GM23338 (cell line): ENCODE measurements around the gene DBT. TPM values are rescaled to one million over a fixed set of nuclear protein-coding genes. Genes with fewer than 3 reads are reported as not detected.

Experiments used
- ATAC-seq: fragments of 200-7000 bp; cut with Tn5 transposase; 3 replicates; pipeline ENCODE4 v1.9.1; 2020
- DNase-seq: peaks from one replicate; pipeline ENCODE4 v3.0.0-alpha.2; 2015; ENCODE audit warnings: low spot score
- H2AFZ ChIP-seq: fragments of 200-600 bp; sonication (generic); 2 replicates; pipeline ENCODE4 v1.8.0; 2016; ENCODE audit warnings: antibody characterized with exemption, mild to moderate bottlenecking, moderate library complexity
- H3F3A ChIP-seq: fragments of 200-600 bp; sonication (generic); replicated peaks from 2 replicates; pipeline ENCODE4 v1.8.0; 2017; ENCODE audit warnings: antibody characterized with exemption, mixed run types, low read depth
- H3K27ac ChIP-seq: fragments of 200-600 bp; sonication (generic); 2 replicates; pipeline ENCODE4 v1.6.1; 2016; ENCODE audit warnings: low read depth
- H3K27me3 ChIP-seq: fragments of 200-600 bp; sonication (generic); 2 replicates; pipeline ENCODE4 v1.8.0; 2016; ENCODE audit warnings: mild to moderate bottlenecking, mixed run types, moderate library complexity; ENCODE audit not compliant: insufficient read depth
- H3K36me3 ChIP-seq: fragments of 200-600 bp; sonication (generic); 2 replicates; pipeline ENCODE4 v1.8.0; 2016; ENCODE audit warnings: mild to moderate bottlenecking; ENCODE audit not compliant: insufficient read depth
- H3K4me1 ChIP-seq: fragments of 200-600 bp; sonication (generic); 2 replicates; pipeline ENCODE4 v1.8.0; 2016; ENCODE audit warnings: mild to moderate bottlenecking, moderate library complexity; ENCODE audit not compliant: insufficient read depth
- H3K4me2 ChIP-seq: fragments of 200-600 bp; sonication (generic); 2 replicates; pipeline ENCODE4 v1.7.1; 2017; ENCODE audit warnings: mixed run types
- H3K4me3 ChIP-seq: fragments of 200-600 bp; sonication (generic); 2 replicates; pipeline ENCODE4 v1.6.1; 2016; ENCODE audit warnings: mixed run types
- H3K79me2 ChIP-seq: fragments of 200-600 bp; sonication (generic); replicated peaks from 2 replicates; pipeline ENCODE4 v1.8.0; 2017; ENCODE audit warnings: mild to moderate bottlenecking; ENCODE audit not compliant: insufficient read depth
- H3K9me2 ChIP-seq: fragments of 200-600 bp; sonication (generic); 2 replicates; pipeline ENCODE4 v1.8.0; 2017; ENCODE audit not compliant: insufficient read depth
- H4K20me1 ChIP-seq: fragments of 200-600 bp; sonication (generic); replicated peaks from 2 replicates; pipeline ENCODE4 v1.8.0; 2017; ENCODE audit warnings: mild to moderate bottlenecking; ENCODE audit not compliant: insufficient read depth
- H3K27ac Mint-ChIP-seq: 2 replicates; pipeline ENCODE4 v1.8.0; 2020; ENCODE audit warnings: inconsistent platforms, mild to moderate bottlenecking, moderate library complexity, mixed read lengths
- H3K27me3 Mint-ChIP-seq: 3 replicates; pipeline ENCODE4 v1.8.0; 2022; ENCODE audit warnings: low read depth, mild to moderate bottlenecking, moderate library complexity, mixed read lengths, inconsistent platforms; ENCODE audit not compliant: insufficient read depth, poor library complexity
- H3K36me3 Mint-ChIP-seq: 3 replicates; pipeline ENCODE4 v1.8.0; 2021; ENCODE audit warnings: low read depth, mild to moderate bottlenecking, inconsistent platforms, moderate library complexity, mixed read lengths
- H3K4me1 Mint-ChIP-seq: 3 replicates; pipeline ENCODE4 v1.8.0; 2020; ENCODE audit warnings: mild to moderate bottlenecking, inconsistent platforms, mixed read lengths
- H3K4me3 Mint-ChIP-seq: 3 replicates; pipeline ENCODE4 v1.8.0; 2021; ENCODE audit warnings: moderate library complexity, mild to moderate bottlenecking, inconsistent platforms, mixed read lengths
- H3K9me3 Mint-ChIP-seq: 3 replicates; pipeline ENCODE4 v1.8.0; 2020; ENCODE audit warnings: moderate library complexity, mild to moderate bottlenecking, inconsistent platforms, mixed read lengths
- CREB1 ChIP-seq: fragments of 250-450 bp; sonication (Bioruptor Pico); IDR thresholded peaks from 2 replicates; pipeline ENCODE4 v1.5.0; 2020; ENCODE audit warnings: low read depth, mild to moderate bottlenecking, moderate library complexity
- EZH2 ChIP-seq: fragments of 200-600 bp; sonication (generic); IDR thresholded peaks from one replicate; pipeline ENCODE4 v1.8.0; 2017; ENCODE audit warnings: antibody characterized with exemption, mild to moderate bottlenecking, low read depth; ENCODE audit not compliant: unreplicated experiment
- EZH2phosphoT487 ChIP-seq: fragments of 200-600 bp; sonication (generic); IDR thresholded peaks from one replicate; pipeline ENCODE4 v1.8.1; 2018; ENCODE audit warnings: antibody characterized with exemption; ENCODE audit not compliant: unreplicated experiment
- JUNB ChIP-seq: IDR thresholded peaks from one replicate; pipeline ENCODE4 v1.6.1; 2016; ENCODE audit warnings: antibody characterized with exemption; ENCODE audit not compliant: unreplicated experiment
- NANOG ChIP-seq: IDR thresholded peaks from 2 replicates; pipeline ENCODE4 v1.6.1; 2016; ENCODE audit warnings: antibody characterized with exemption, borderline replicate concordance
- POLR2AphosphoS5 ChIP-seq: IDR thresholded peaks from 2 replicates; pipeline ENCODE4 v1.6.1; 2016; ENCODE audit warnings: antibody characterized with exemption, low read depth
- STAT1 ChIP-seq: IDR thresholded peaks from one replicate; pipeline ENCODE4 v1.6.1; 2016; ENCODE audit warnings: antibody characterized with exemption; ENCODE audit not compliant: unreplicated experiment
- ZNF114 ChIP-seq: fragments of 250-450 bp; sonication (Bioruptor Pico); IDR thresholded peaks from 2 replicates; pipeline ENCODE4 v1.5.0; 2020; ENCODE audit warnings: mild to moderate bottlenecking, moderate library complexity
- ZNF331 ChIP-seq: fragments of 250-450 bp; sonication (Bioruptor Pico); IDR thresholded peaks from 2 replicates; pipeline ENCODE4 v1.5.0; 2020; ENCODE audit warnings: low read depth, mild to moderate bottlenecking, moderate library complexity
- polyA plus RNA-seq: library from polyadenylated mRNA; unstranded; fragments of >200 nt; fragmentation: Nextera tagmentation; extraction: Ambion mirVana; gene quantifications from 2 replicates; pipeline ENCODE4 v1.2.1, GENCODE V29; 2016
- total RNA-seq: library from RNA; depleted of rRNA; stranded (reverse); fragments of >200 nt; shearing (Covaris generic); gene quantifications from 2 replicates; pipeline ENCODE4 v1.2.3, GENCODE V29; 2014
- TF ChIP-seq, protein P1 (sequence below), 2 experiments: fragments of 200-600 bp in 1 of 2; sonication (generic) in 1 of 2; conservative IDR thresholded peaks; 2 replicates each; pipeline versions ENCODE4 v1.5.1 to v1.6.1; 2016 to 2017; ENCODE audit warnings: antibody characterized with exemption in 2 of 2, low read depth in 2 of 2, mild to moderate bottlenecking in 2 of 2, moderate library complexity in 1 of 2
- TF ChIP-seq, protein P2 (sequence below): fragments of 250-450 bp; sonication (Bioruptor Pico); IDR thresholded peaks from 2 replicates; pipeline ENCODE4 v1.5.0; 2020; ENCODE audit warnings: mild to moderate bottlenecking, moderate library complexity
- TF ChIP-seq, protein P3 (sequence below): IDR thresholded peaks from one replicate; pipeline ENCODE4 v1.6.1; 2018; ENCODE audit warnings: antibody characterized with exemption; ENCODE audit not compliant: unreplicated experiment
- TF ChIP-seq, protein P4 (sequence below): IDR thresholded peaks from 2 replicates; pipeline ENCODE4 v1.6.1; 2016; ENCODE audit warnings: antibody characterized with exemption

The DBT gene
- total and polyA plus RNA-seq, 2 experiments from 2014 or later, result 8.1 to 14.7 TPM

DNA sequence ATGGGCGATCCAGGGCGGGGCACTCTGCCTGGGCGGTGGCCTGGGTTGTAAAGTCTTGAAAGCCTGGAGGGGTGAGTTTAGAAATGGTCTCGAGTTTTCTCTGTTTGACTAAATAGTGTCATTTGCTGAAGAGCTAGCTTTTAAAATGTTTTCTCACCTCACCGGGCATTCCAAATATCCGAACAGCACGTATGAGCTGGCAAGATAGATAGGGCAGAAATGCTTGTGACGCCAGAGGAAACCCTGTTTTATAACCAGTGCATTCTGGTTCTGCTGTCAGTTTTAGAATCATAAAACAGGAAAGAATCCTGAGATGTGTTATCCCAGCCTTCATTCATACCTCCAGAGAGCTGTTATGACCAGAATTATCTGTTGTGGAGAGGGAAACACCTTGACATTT is 17.1 kb upstream of the DBT start:
- Histone ChIP-seq H3K4me3 (peak overlapping the region; percentile 92), H3K27ac (peak overlapping the region; percentile 91; the same call in 1 of the 2 replicates), H3F3A (no peaks in the 10 kb centered on the region), H2AFZ (peak overlapping the region; percentile 98), H3K4me1 (peaks cover 6% of the 10 kb centered on the region), H3K4me2 (peak overlapping the region; percentile 97), H3K36me3 (peaks cover 18% of the 10 kb centered on the region; the same call in 1 of the 2 replicates), H3K79me2 (peaks cover 19% of the 10 kb centered on the region), H3K27me3 (no peaks in the 10 kb centered on the region), H4K20me1 (peaks cover 7% of the 10 kb centered on the region), H3K9me2 (no peaks in the 10 kb centered on the region)
- no peak for DNase-seq
- peaks cover 65% of the 10 kb centered on the region for H3K36me3 Mint-ChIP-seq
- H3K27ac Mint-ChIP-seq, result peak overlapping the region; percentile 99
- peaks cover 13% of the 10 kb centered on the region for H3K9me3 Mint-ChIP-seq
- peaks cover 13% of the 10 kb centered on the region for H3K27me3 Mint-ChIP-seq
- ATAC-seq, result no peak
- H3K4me3 Mint-ChIP-seq, result peak overlapping the region; percentile 100
- H3K4me1 Mint-ChIP-seq, result peaks cover 5% of the 10 kb centered on the region; the same call in 2 of the 3 replicates
- no peak for TF ChIP-seq ZNF331 (CRISPR knock-in tag)
- TF ChIP-seq POLR2AphosphoS5, result no peak
- TF ChIP-seq EZH2, result no peak
- no peak for TF ChIP-seq STAT1
- no peak for TF ChIP-seq ZNF114 (CRISPR knock-in tag)
- no peak for TF ChIP-seq CREB1 (CRISPR knock-in tag)
- TF ChIP-seq EZH2phosphoT487, result no peak
- no peak for TF ChIP-seq JUNB
- TF ChIP-seq, protein P1, sequence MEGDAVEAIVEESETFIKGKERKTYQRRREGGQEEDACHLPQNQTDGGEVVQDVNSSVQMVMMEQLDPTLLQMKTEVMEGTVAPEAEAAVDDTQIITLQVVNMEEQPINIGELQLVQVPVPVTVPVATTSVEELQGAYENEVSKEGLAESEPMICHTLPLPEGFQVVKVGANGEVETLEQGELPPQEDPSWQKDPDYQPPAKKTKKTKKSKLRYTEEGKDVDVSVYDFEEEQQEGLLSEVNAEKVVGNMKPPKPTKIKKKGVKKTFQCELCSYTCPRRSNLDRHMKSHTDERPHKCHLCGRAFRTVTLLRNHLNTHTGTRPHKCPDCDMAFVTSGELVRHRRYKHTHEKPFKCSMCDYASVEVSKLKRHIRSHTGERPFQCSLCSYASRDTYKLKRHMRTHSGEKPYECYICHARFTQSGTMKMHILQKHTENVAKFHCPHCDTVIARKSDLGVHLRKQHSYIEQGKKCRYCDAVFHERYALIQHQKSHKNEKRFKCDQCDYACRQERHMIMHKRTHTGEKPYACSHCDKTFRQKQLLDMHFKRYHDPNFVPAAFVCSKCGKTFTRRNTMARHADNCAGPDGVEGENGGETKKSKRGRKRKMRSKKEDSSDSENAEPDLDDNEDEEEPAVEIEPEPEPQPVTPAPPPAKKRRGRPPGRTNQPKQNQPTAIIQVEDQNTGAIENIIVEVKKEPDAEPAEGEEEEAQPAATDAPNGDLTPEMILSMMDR (conservative IDR thresholded peaks at IDR 0.05; ENCODE audit: low read depth in 2 of 2), result no peak
- TF ChIP-seq, protein P2, sequence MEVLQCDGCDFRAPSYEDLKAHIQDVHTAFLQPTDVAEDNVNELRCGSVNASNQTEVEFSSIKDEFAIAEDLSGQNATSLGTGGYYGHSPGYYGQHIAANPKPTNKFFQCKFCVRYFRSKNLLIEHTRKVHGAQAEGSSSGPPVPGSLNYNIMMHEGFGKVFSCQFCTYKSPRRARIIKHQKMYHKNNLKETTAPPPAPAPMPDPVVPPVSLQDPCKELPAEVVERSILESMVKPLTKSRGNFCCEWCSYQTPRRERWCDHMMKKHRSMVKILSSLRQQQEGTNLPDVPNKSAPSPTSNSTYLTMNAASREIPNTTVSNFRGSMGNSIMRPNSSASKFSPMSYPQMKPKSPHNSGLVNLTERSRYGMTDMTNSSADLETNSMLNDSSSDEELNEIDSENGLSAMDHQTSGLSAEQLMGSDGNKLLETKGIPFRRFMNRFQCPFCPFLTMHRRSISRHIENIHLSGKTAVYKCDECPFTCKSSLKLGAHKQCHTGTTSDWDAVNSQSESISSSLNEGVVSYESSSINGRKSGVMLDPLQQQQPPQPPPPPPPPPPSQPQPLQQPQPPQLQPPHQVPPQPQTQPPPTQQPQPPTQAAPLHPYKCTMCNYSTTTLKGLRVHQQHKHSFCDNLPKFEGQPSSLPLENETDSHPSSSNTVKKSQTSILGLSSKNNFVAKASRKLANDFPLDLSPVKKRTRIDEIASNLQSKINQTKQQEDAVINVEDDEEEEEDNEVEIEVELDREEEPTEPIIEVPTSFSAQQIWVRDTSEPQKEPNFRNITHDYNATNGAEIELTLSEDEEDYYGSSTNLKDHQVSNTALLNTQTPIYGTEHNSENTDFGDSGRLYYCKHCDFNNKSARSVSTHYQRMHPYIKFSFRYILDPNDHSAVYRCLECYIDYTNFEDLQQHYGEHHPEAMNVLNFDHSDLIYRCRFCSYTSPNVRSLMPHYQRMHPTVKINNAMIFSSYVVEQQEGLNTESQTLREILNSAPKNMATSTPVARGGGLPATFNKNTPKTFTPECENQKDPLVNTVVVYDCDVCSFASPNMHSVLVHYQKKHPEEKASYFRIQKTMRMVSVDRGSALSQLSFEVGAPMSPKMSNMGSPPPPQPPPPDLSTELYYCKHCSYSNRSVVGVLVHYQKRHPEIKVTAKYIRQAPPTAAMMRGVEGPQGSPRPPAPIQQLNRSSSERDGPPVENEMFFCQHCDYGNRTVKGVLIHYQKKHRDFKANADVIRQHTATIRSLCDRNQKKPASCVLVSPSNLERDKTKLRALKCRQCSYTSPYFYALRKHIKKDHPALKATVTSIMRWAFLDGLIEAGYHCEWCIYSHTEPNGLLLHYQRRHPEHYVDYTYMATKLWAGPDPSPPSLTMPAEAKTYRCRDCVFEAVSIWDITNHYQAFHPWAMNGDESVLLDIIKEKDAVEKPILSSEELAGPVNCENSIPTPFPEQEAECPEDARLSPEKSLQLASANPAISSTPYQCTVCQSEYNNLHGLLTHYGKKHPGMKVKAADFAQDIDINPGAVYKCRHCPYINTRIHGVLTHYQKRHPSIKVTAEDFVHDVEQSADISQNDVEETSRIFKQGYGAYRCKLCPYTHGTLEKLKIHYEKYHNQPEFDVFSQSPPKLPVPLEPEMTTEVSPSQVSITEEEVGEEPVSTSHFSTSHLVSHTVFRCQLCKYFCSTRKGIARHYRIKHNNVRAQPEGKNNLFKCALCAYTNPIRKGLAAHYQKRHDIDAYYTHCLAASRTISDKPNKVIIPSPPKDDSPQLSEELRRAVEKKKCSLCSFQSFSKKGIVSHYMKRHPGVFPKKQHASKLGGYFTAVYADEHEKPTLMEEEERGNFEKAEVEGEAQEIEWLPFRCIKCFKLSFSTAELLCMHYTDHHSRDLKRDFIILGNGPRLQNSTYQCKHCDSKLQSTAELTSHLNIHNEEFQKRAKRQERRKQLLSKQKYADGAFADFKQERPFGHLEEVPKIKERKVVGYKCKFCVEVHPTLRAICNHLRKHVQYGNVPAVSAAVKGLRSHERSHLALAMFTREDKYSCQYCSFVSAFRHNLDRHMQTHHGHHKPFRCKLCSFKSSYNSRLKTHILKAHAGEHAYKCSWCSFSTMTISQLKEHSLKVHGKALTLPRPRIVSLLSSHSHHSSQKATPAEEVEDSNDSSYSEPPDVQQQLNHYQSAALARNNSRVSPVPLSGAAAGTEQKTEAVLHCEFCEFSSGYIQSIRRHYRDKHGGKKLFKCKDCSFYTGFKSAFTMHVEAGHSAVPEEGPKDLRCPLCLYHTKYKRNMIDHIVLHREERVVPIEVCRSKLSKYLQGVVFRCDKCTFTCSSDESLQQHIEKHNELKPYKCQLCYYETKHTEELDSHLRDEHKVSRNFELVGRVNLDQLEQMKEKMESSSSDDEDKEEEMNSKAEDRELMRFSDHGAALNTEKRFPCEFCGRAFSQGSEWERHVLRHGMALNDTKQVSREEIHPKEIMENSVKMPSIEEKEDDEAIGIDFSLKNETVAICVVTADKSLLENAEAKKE, result no peak
- TF ChIP-seq, protein P3, sequence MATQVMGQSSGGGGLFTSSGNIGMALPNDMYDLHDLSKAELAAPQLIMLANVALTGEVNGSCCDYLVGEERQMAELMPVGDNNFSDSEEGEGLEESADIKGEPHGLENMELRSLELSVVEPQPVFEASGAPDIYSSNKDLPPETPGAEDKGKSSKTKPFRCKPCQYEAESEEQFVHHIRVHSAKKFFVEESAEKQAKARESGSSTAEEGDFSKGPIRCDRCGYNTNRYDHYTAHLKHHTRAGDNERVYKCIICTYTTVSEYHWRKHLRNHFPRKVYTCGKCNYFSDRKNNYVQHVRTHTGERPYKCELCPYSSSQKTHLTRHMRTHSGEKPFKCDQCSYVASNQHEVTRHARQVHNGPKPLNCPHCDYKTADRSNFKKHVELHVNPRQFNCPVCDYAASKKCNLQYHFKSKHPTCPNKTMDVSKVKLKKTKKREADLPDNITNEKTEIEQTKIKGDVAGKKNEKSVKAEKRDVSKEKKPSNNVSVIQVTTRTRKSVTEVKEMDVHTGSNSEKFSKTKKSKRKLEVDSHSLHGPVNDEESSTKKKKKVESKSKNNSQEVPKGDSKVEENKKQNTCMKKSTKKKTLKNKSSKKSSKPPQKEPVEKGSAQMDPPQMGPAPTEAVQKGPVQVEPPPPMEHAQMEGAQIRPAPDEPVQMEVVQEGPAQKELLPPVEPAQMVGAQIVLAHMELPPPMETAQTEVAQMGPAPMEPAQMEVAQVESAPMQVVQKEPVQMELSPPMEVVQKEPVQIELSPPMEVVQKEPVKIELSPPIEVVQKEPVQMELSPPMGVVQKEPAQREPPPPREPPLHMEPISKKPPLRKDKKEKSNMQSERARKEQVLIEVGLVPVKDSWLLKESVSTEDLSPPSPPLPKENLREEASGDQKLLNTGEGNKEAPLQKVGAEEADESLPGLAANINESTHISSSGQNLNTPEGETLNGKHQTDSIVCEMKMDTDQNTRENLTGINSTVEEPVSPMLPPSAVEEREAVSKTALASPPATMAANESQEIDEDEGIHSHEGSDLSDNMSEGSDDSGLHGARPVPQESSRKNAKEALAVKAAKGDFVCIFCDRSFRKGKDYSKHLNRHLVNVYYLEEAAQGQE, result no peak
- TF ChIP-seq, protein P4, sequence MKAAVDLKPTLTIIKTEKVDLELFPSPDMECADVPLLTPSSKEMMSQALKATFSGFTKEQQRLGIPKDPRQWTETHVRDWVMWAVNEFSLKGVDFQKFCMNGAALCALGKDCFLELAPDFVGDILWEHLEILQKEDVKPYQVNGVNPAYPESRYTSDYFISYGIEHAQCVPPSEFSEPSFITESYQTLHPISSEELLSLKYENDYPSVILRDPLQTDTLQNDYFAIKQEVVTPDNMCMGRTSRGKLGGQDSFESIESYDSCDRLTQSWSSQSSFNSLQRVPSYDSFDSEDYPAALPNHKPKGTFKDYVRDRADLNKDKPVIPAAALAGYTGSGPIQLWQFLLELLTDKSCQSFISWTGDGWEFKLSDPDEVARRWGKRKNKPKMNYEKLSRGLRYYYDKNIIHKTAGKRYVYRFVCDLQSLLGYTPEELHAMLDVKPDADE, result no peak
- no peak for TF ChIP-seq NANOG
